ENCODE measurements around the gene TMEM134. TPM values are rescaled to one million over a fixed set of nuclear protein-coding genes. Genes with fewer than 3 reads are reported as not detected.

The TMEM134 gene
- polyA plus RNA-seq, 2 of the 4 experiments (the other 2 are of a cell fraction), result 18.8 to 20.6 TPM

- CTCF ChIA-PET, result interaction anchor here (0.7 to 4.0 kb wide), 6 partner anchors 10 to 95 kb away, joined by 3 to 36 read pairs (median 6); partner anchors contain the start of genes PPP1CA and TBC1D10C
- Histone ChIP-seq H3K9me3 (no peaks in the 10 kb centered on the region), H3K27ac (no peak overlapping the region), H3K4me2 (no peak overlapping the region), H3K4me1 (peaks cover 28% of the 10 kb centered on the region), H3K4me3 (no peak overlapping the region)
- POLR2A ChIA-PET, result no interaction called here
- TF ChIP-seq KDM5A (IDR thresholded peaks at IDR 0.05) (no peak), E2F6 (IDR thresholded peaks at IDR 0.05; ENCODE audit: borderline replicate concordance, low read depth) (no peak), HES2 (IDR thresholded peaks at IDR 0.05) (no peak), ZNF302 (CRISPR knock-in tag; IDR thresholded peaks at IDR 0.05) (no peak), MYC (IDR thresholded peaks at IDR 0.05; ENCODE audit: borderline replicate concordance, low read length) (no peak), HOXB5 (CRISPR knock-in tag; IDR thresholded peaks at IDR 0.05) (no peak), SREBF2 (IDR thresholded peaks at IDR 0.05) (no peak), MAZ (IDR thresholded peaks at IDR 0.05; ENCODE audit: borderline replicate concordance, low read depth, low read length) (no peak), RFX5 (IDR thresholded peaks at IDR 0.05) (no peak), NFE2L2 (conservative IDR thresholded peaks at IDR 0.05; ENCODE audit: low read length) (no peak), SMC3 (IDR thresholded peaks at IDR 0.05) (no peak), POLR2AphosphoS2 (conservative IDR thresholded peaks at IDR 0.05; ENCODE audit: low read length) (no peak), ZC3H11A (IDR thresholded peaks at IDR 0.05) (no peak), TFCP2L1 (CRISPR knock-in tag; IDR thresholded peaks at IDR 0.05) (no peak)
- FAIRE-seq (no peak), ATAC-seq (no peak), DNase-seq (ENCODE audit: low read depth in 1 of 2, low spot score in 1 of 2) (no peak)
- WGBS (ENCODE audit: missing lambda C conversion rate), result 56% methylated on average over 9 of the region's 9 CpGs
Measured at GRCh38 chr11:67412495-67413179, 56.4 kb downstream of the TMEM134 start.

- Histone ChIP-seq H3K27ac (no peak overlapping the region), H3K9me3 (no peaks in the 10 kb centered on the region), H3K4me1 (peaks cover 23% of the 10 kb centered on the region), H3K4me2 (no peak overlapping the region), H3K4me3 (no peak overlapping the region)
- ATAC-seq, result no peak
- ChIA-PET CTCF (interaction anchor here (4.0 kb wide), 1 partner anchor 9 kb away, joined by 36 read pairs; the partner anchor contains the start of genes PPP1CA and TBC1D10C), POLR2A (interaction anchor here (0.7 kb wide), 1 partner anchor 9 kb away, joined by 3 read pairs; no protein-coding TSS in a partner anchor)
- no peak for TF ChIP-seq JUN (IDR thresholded peaks at IDR 0.05)
- TF ChIP-seq CBX2 (IDR thresholded peaks at IDR 0.05; ENCODE audit: borderline replicate concordance, low read depth), result no peak
- TF ChIP-seq JUNB (IDR thresholded peaks at IDR 0.05), result no peak
- TF ChIP-seq HOXB13 (CRISPR knock-in tag; IDR thresholded peaks at IDR 0.05; ENCODE audit: low read depth), result no peak
- TF ChIP-seq REST (IDR thresholded peaks at IDR 0.05), result no peak
- no peak for TF ChIP-seq ELK1 (IDR thresholded peaks at IDR 0.05; ENCODE audit: low read depth, low read length)
- FAIRE-seq, result no peak
- no peak for DNase-seq (ENCODE audit: low read depth in 1 of 2, low spot score in 1 of 2)
- whole genome bisulfite sequencing (ENCODE audit: missing lambda C conversion rate), result 63% methylated on average over 7 of the region's 7 CpGs
Measured at GRCh38 chr11:67411785-67412152, 57.3 kb downstream of the TMEM134 start.

Small RNA genes lying within 50 kb of the gene (small RNA-seq; reads per million reads assigned to genes)
- gene MIR6752, result 0 reads per million in 6 experiments

Other genes with a start within 250 kb of the TMEM134 start
- 20.1 and 20.5 TPM in 2 replicates for gene GRK2, start 202.8 kb downstream of the TMEM134 start, polyA plus RNA-seq (2011; rRNA removed)
- 27.0 to 29.7 TPM (median 29.5 TPM) in 3 replicates for gene GRK2, start 202.8 kb downstream of the TMEM134 start, polyA plus RNA-seq (2017; fragmentation: RNase III; extraction: RNeasy Plus Mini Kit Qiagen cat#74134 plus additional on column Dnase treatment)
- gene ANKRD13D, start 179.9 kb downstream of the TMEM134 start, polyA plus RNA-seq (2011; rRNA removed), result 15.4 and 17.0 TPM in 2 replicates
- gene ANKRD13D, start 179.9 kb downstream of the TMEM134 start, polyA plus RNA-seq (2017; fragmentation: RNase III; extraction: RNeasy Plus Mini Kit Qiagen cat#74134 plus additional on column Dnase treatment), result 22.5 to 24.5 TPM (median 24.2 TPM) in 3 replicates
- 13.7 and 13.9 TPM in 2 replicates for gene SSH3, start 165.7 kb downstream of the TMEM134 start, polyA plus RNA-seq (2011; rRNA removed)
- 18.6 to 24.1 TPM (median 23.8 TPM) in 3 replicates for gene SSH3, start 165.7 kb downstream of the TMEM134 start, polyA plus RNA-seq (2017; fragmentation: RNase III; extraction: RNeasy Plus Mini Kit Qiagen cat#74134 plus additional on column Dnase treatment)
- 140 and 157 TPM in 2 replicates for gene POLD4, start 115.7 kb downstream of the TMEM134 start, polyA plus RNA-seq (2011; rRNA removed)
- gene POLD4, start 115.7 kb downstream of the TMEM134 start, polyA plus RNA-seq (2017; fragmentation: RNase III; extraction: RNeasy Plus Mini Kit Qiagen cat#74134 plus additional on column Dnase treatment), result 131 to 159 TPM (median 148 TPM) in 3 replicates
- 23.9 and 25.8 TPM in 2 replicates for gene CLCF1, start 95.7 kb downstream of the TMEM134 start, polyA plus RNA-seq (2011; rRNA removed)
- 31.0 to 37.1 TPM (median 36.0 TPM) in 3 replicates for gene CLCF1, start 95.7 kb downstream of the TMEM134 start, polyA plus RNA-seq (2017; fragmentation: RNase III; extraction: RNeasy Plus Mini Kit Qiagen cat#74134 plus additional on column Dnase treatment)
- 19.0 and 19.6 TPM in 2 replicates for gene RAD9A, start 77.3 kb downstream of the TMEM134 start, polyA plus RNA-seq (2011; rRNA removed)
- gene RAD9A, start 77.3 kb downstream of the TMEM134 start, polyA plus RNA-seq (2017; fragmentation: RNase III; extraction: RNeasy Plus Mini Kit Qiagen cat#74134 plus additional on column Dnase treatment), result 41.6 to 43.7 TPM (median 43.0 TPM) in 3 replicates
- gene PPP1CA, start 67.4 kb downstream of the TMEM134 start, polyA plus RNA-seq (2011; rRNA removed), result 174 and 178 TPM in 2 replicates
- 200 to 208 TPM (median 205 TPM) in 3 replicates for gene PPP1CA, start 67.4 kb downstream of the TMEM134 start, polyA plus RNA-seq (2017; fragmentation: RNase III; extraction: RNeasy Plus Mini Kit Qiagen cat#74134 plus additional on column Dnase treatment)
- not detected in 2 replicates for gene TBC1D10C, start 65.2 kb downstream of the TMEM134 start, polyA plus RNA-seq (2011; rRNA removed)
- 0.08 TPM in 1 of 3 replicates, not detected in the others for gene TBC1D10C, start 65.2 kb downstream of the TMEM134 start, polyA plus RNA-seq (2017; fragmentation: RNase III; extraction: RNeasy Plus Mini Kit Qiagen cat#74134 plus additional on column Dnase treatment)
- 0.08 and 0.15 TPM in 2 replicates for gene CARNS1, start 53.6 kb downstream of the TMEM134 start, polyA plus RNA-seq (2011; rRNA removed)
- 0.09 to 0.12 TPM (median 0.10 TPM) in 3 replicates for gene CARNS1, start 53.6 kb downstream of the TMEM134 start, polyA plus RNA-seq (2017; fragmentation: RNase III; extraction: RNeasy Plus Mini Kit Qiagen cat#74134 plus additional on column Dnase treatment)
- gene RPS6KB2, start 40.8 kb downstream of the TMEM134 start, polyA plus RNA-seq (2011; rRNA removed), result 34.6 and 40.9 TPM in 2 replicates
- gene RPS6KB2, start 40.8 kb downstream of the TMEM134 start, polyA plus RNA-seq (2017; fragmentation: RNase III; extraction: RNeasy Plus Mini Kit Qiagen cat#74134 plus additional on column Dnase treatment), result 45.4 to 49.2 TPM (median 47.9 TPM) in 3 replicates
- gene PTPRCAP, start 31.6 kb downstream of the TMEM134 start, polyA plus RNA-seq (2011; rRNA removed), result 0.19 and 0.34 TPM in 2 replicates
- gene PTPRCAP, start 31.6 kb downstream of the TMEM134 start, polyA plus RNA-seq (2017; fragmentation: RNase III; extraction: RNeasy Plus Mini Kit Qiagen cat#74134 plus additional on column Dnase treatment), result 0.25 to 0.56 TPM (median 0.36 TPM) in 3 replicates
- gene CORO1B, start 25.8 kb downstream of the TMEM134 start, polyA plus RNA-seq (2011; rRNA removed), result 34.6 and 38.0 TPM in 2 replicates
- gene CORO1B, start 25.8 kb downstream of the TMEM134 start, polyA plus RNA-seq (2017; fragmentation: RNase III; extraction: RNeasy Plus Mini Kit Qiagen cat#74134 plus additional on column Dnase treatment), result 37.9 to 46.0 TPM (median 44.2 TPM) in 3 replicates
- gene GPR152, start 16.5 kb downstream of the TMEM134 start, polyA plus RNA-seq (2011; rRNA removed), result not detected in 2 replicates
- gene GPR152, start 16.5 kb downstream of the TMEM134 start, polyA plus RNA-seq (2017; fragmentation: RNase III; extraction: RNeasy Plus Mini Kit Qiagen cat#74134 plus additional on column Dnase treatment), result not detected in 3 replicates
- not detected in 2 replicates for gene CABP4, start 13.9 kb downstream of the TMEM134 start, polyA plus RNA-seq (2011; rRNA removed)
- not detected in 3 replicates for gene CABP4, start 13.9 kb downstream of the TMEM134 start, polyA plus RNA-seq (2017; fragmentation: RNase III; extraction: RNeasy Plus Mini Kit Qiagen cat#74134 plus additional on column Dnase treatment)
- 50.8 and 56.3 TPM in 2 replicates for gene AIP, start 13.8 kb upstream of the TMEM134 start, polyA plus RNA-seq (2011; rRNA removed)
- gene AIP, start 13.8 kb upstream of the TMEM134 start, polyA plus RNA-seq (2017; fragmentation: RNase III; extraction: RNeasy Plus Mini Kit Qiagen cat#74134 plus additional on column Dnase treatment), result 57.1 to 74.1 TPM (median 68.8 TPM) in 3 replicates
- 13.0 and 14.2 TPM in 2 replicates for gene PITPNM1, start 36.1 kb upstream of the TMEM134 start, polyA plus RNA-seq (2011; rRNA removed)
- gene PITPNM1, start 36.1 kb upstream of the TMEM134 start, polyA plus RNA-seq (2017; fragmentation: RNase III; extraction: RNeasy Plus Mini Kit Qiagen cat#74134 plus additional on column Dnase treatment), result 32.6 to 42.0 TPM (median 36.4 TPM) in 3 replicates
- 36.6 and 38.7 TPM in 2 replicates for gene CDK2AP2, start 38.9 kb upstream of the TMEM134 start, polyA plus RNA-seq (2011; rRNA removed)
- 47.8 to 53.1 TPM (median 51.3 TPM) in 3 replicates for gene CDK2AP2, start 38.9 kb upstream of the TMEM134 start, polyA plus RNA-seq (2017; fragmentation: RNase III; extraction: RNeasy Plus Mini Kit Qiagen cat#74134 plus additional on column Dnase treatment)
- not detected in 2 replicates for gene CABP2, start 54.2 kb upstream of the TMEM134 start, polyA plus RNA-seq (2011; rRNA removed)
- gene CABP2, start 54.2 kb upstream of the TMEM134 start, polyA plus RNA-seq (2017; fragmentation: RNase III; extraction: RNeasy Plus Mini Kit Qiagen cat#74134 plus additional on column Dnase treatment), result not detected in 3 replicates
- gene GSTP1, start 114.6 kb upstream of the TMEM134 start, polyA plus RNA-seq (2011; rRNA removed), result 1,034 and 1,447 TPM in 2 replicates
- 971 to 1,024 TPM (median 991 TPM) in 3 replicates for gene GSTP1, start 114.6 kb upstream of the TMEM134 start, polyA plus RNA-seq (2017; fragmentation: RNase III; extraction: RNeasy Plus Mini Kit Qiagen cat#74134 plus additional on column Dnase treatment)
- gene NDUFV1, start 137.7 kb upstream of the TMEM134 start, polyA plus RNA-seq (2011; rRNA removed), result 78.8 and 95.1 TPM in 2 replicates
- gene NDUFV1, start 137.7 kb upstream of the TMEM134 start, polyA plus RNA-seq (2017; fragmentation: RNase III; extraction: RNeasy Plus Mini Kit Qiagen cat#74134 plus additional on column Dnase treatment), result 163 to 176 TPM (median 164 TPM) in 3 replicates
- gene NUDT8, start 160.7 kb upstream of the TMEM134 start, polyA plus RNA-seq (2011; rRNA removed), result 1.8 and 2.6 TPM in 2 replicates
- gene NUDT8, start 160.7 kb upstream of the TMEM134 start, polyA plus RNA-seq (2017; fragmentation: RNase III; extraction: RNeasy Plus Mini Kit Qiagen cat#74134 plus additional on column Dnase treatment), result 5.4 to 7.8 TPM (median 5.6 TPM) in 3 replicates
- gene TBX10, start 170.5 kb upstream of the TMEM134 start, polyA plus RNA-seq (2011; rRNA removed), result not detected in 2 replicates
- gene TBX10, start 170.5 kb upstream of the TMEM134 start, polyA plus RNA-seq (2017; fragmentation: RNase III; extraction: RNeasy Plus Mini Kit Qiagen cat#74134 plus additional on column Dnase treatment), result not detected in 3 replicates
- 1.4 and 1.8 TPM in 2 replicates for gene ACY3, start 181.5 kb upstream of the TMEM134 start, polyA plus RNA-seq (2011; rRNA removed)
- 0.62 to 1.1 TPM (median 1.0 TPM) in 3 replicates for gene ACY3, start 181.5 kb upstream of the TMEM134 start, polyA plus RNA-seq (2017; fragmentation: RNase III; extraction: RNeasy Plus Mini Kit Qiagen cat#74134 plus additional on column Dnase treatment)
- gene ALDH3B2, start 205.4 kb upstream of the TMEM134 start, polyA plus RNA-seq (2011; rRNA removed), result not detected in 2 replicates
- not detected in 3 replicates for gene ALDH3B2, start 205.4 kb upstream of the TMEM134 start, polyA plus RNA-seq (2017; fragmentation: RNase III; extraction: RNeasy Plus Mini Kit Qiagen cat#74134 plus additional on column Dnase treatment)

All from A549 (cell line).